Stimulated activated memory B cell treated with anti-CD40 and anti-IgM and Interleukin-4, amounts not matched to agents 10 μg/mL and 1 μg/mL and 100 μg/mL, for 72 hours (primary cell): ENCODE data around the gene TXNRD3.

Source experiments
- ATAC-seq: fragments of 150-1000 bp; cut with Tn5 transposase; 2 replicates; pipeline ENCODE4 v1.10.0; 2021
- H3K27ac Mint-ChIP-seq: one replicate; pipeline ENCODE4 v1.8.0; 2022; ENCODE audit warnings: mild to moderate bottlenecking, mixed read lengths
- H3K27me3 Mint-ChIP-seq: one replicate; pipeline ENCODE4 v1.8.0; 2022; ENCODE audit warnings: mixed read lengths
- H3K36me3 Mint-ChIP-seq: one replicate; pipeline ENCODE4 v1.8.0; 2022; ENCODE audit warnings: mixed read lengths
- H3K4me1 Mint-ChIP-seq: one replicate; pipeline ENCODE4 v1.8.0; 2022; ENCODE audit warnings: mixed read lengths
- H3K4me3 Mint-ChIP-seq: one replicate; pipeline ENCODE4 v1.8.0; 2022; ENCODE audit warnings: mild to moderate bottlenecking, moderate library complexity, mixed read lengths
- H3K9me3 Mint-ChIP-seq: one replicate; pipeline ENCODE4 v1.8.0; 2022; ENCODE audit warnings: mixed read lengths

Gene TXNRD3

DNA sequence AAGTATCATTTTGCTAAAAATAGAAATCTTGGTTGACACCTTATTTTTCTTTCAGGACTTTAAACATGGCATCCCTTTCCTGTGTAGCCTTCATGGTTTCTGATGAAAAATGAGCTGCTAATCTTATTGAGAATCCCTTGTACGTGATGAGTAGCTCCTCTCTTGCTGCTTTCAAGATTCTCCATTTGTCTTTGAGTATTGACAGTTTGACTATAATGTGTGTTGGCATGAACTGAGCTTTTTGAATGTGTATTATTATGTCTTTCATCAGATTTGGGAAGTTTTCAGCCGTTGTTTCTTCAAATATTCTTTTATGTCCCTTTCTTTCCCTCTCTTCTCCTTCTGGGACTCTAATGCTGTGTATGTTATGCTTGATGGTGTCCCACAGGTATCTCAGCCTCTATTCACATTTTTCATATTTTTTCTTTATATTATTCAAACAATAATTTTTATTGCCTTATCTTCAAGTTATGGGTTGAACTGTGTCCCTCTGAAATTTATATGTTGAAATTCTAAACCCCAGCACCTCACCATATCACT lies 92.1 kb downstream of the TXNRD3 start:
- no peaks in the 10 kb centered on the region for H3K4me1 Mint-ChIP-seq
- no peak for ATAC-seq
- peaks cover 16% of the 10 kb centered on the region for H3K9me3 Mint-ChIP-seq
- peaks cover 44% of the 10 kb centered on the region for H3K27me3 Mint-ChIP-seq
- H3K27ac Mint-ChIP-seq, result no peak overlapping the region
- H3K4me3 Mint-ChIP-seq, result no peak overlapping the region
- H3K36me3 Mint-ChIP-seq, result no peaks in the 10 kb centered on the region

DNA sequence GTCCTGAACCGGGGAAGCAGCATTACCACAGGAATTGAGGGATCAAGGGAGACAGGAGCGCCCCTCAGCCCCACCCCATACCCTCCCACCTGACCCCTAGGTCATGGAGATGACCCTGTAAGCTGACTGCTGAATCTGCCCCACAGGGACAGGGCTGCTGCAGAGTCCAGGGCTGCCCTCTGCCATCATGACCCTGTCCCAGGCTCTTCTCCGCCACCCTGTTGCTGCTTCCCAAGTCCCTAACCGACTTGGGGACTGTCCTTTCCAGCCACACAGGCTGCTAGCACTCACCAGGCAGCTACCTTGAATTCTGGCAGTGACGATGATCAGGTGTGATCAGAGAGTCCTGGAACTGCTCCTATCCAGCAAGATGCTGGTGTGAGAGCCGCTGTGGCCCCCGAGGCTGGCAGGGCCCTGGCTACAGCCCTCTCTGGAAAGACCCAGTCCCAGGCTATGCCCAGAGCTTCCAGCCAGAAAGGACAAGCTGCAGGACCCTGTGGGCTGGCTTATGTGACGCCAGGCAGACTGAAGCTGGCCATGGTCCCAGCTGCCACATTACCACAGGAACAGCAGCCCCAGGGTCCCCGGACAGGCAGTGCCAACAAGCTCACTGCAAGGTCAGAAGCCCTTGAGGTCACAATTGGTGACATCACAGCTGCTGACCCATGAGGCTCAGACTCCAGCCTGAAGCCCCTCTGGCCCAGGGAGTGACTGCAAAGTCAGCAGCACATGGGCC lies 96.4 kb downstream of the TXNRD3 start, which contains the start of gene C3orf22:
Gene C3orf22, minus strand, starts transcription at position 597 of the 736 bp plus-strand sequence. CDS start 5,542 bp downstream, outside the sequence.
- peaks cover 16% of the 10 kb centered on the region for H3K9me3 Mint-ChIP-seq
- H3K36me3 Mint-ChIP-seq, result no peaks in the 10 kb centered on the region
- H3K27ac Mint-ChIP-seq, result no peak within 1 kb of the TSS
- no peaks in the 10 kb centered on the region for H3K4me1 Mint-ChIP-seq
- H3K4me3 Mint-ChIP-seq, result no peak within 1 kb of the TSS
- H3K27me3 Mint-ChIP-seq, result peaks cover 24% of the 10 kb centered on the region
- ATAC-seq, result no peak

DNA sequence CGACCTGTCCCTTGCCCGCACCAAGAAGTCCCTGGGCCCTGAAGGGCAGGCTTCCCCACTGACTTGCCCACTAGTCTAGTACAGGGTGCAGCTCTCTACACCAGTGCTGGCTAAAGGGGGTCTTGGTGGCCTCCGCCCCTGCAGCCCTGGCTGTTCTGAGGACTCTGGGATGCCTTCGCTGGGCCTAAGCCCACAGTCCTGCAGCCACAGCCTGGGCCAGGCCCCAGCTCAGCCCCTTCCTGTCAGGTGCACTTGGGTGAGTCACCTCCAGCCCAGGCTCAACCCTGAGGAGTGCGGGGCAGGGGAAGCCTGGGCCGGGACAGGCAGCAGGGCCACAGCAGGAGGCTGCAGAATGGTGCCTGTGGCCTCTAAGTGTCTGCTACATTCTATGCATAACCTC lies 97.2 kb downstream of the TXNRD3 start:
- H3K4me3 Mint-ChIP-seq, result no peak overlapping the region
- H3K36me3 Mint-ChIP-seq, result no peaks in the 10 kb centered on the region
- H3K27me3 Mint-ChIP-seq, result peaks cover 26% of the 10 kb centered on the region
- peaks cover 11% of the 10 kb centered on the region for H3K9me3 Mint-ChIP-seq
- no peak for ATAC-seq
- H3K4me1 Mint-ChIP-seq, result no peaks in the 10 kb centered on the region
- H3K27ac Mint-ChIP-seq, result no peak overlapping the region

DNA sequence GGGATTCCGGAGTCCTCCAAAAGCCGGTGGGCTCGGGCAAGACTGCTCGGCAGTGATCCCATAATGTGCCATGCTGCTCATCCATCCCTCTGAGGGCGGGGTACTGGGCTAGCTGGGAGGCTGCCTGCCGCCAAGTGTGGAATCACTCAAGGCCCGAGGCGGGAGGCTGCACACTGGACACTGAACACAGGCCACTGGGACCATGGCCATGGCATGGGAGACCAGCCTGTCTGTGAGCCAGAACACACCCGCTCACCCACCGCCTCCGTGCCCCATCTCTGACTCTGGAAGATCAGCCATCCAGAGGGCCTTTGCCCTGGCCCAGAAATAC lies 97.5 kb downstream of the TXNRD3 start:
- Mint-ChIP-seq H3K27ac (no peak overlapping the region), H3K9me3 (peaks cover 9% of the 10 kb centered on the region), H3K27me3 (peaks cover 26% of the 10 kb centered on the region), H3K36me3 (no peaks in the 10 kb centered on the region), H3K4me1 (no peaks in the 10 kb centered on the region), H3K4me3 (no peak overlapping the region)
- ATAC-seq, result no peak
